ENCODE results near the gene PERP.

The PERP gene

DNA sequence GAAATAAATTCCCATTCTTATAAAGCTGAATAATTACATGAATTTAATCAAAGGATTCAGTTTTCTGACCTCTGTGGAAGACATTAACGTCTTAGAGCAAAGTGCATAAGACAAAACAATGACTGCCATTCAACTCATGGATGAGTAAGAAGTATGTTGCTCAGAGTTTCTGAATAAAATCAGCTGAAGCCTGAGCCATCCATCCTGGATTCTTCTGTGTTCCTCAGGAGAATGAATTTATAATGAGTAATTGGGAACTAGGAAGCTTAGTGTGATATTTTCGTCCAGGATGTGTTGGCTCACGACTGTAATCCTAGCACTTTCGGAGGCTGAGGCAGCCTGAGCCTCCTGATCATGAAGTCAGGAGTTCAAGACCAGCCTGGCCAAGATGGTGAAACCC, 62.8 kb downstream of the PERP start:
- no peak for DNase-seq

Measured in fibroblast of skin of right biceps (primary cell).